CD4-positive, alpha-beta T cell treated with Interleukin-4 for 4 hours (primary cell): ENCODE results near the gene PKD1L1.

ENCODE experiments used
- DNase-seq: peaks from one replicate; pipeline ENCODE4 v3.0.0-alpha.2; 2020

The PKD1L1 gene

GRCh38 chr7:47786557-47787248 is 161.6 kb downstream of the PKD1L1 start:
- DNase-seq = no peak

- DNase-seq = no peak
These were observed 162.2 kb downstream of the PKD1L1 start for GRCh38 chr7:47785923-47786556.

- DNase-seq = no peak
These were observed 164.6 kb downstream of the PKD1L1 start for GRCh38 chr7:47783456-47784223.

GRCh38 chr7:47782792-47783191 is 165.5 kb downstream of the PKD1L1 start:
- no peak for DNase-seq

GRCh38 chr7:47782022-47782421 is 166.2 kb downstream of the PKD1L1 start:
- no peak for DNase-seq

GRCh38 chr7:47780555-47780954 is 167.7 kb downstream of the PKD1L1 start:
- no peak for DNase-seq

- DNase-seq = no peak
These were observed 168.9 kb downstream of the PKD1L1 start for GRCh38 chr7:47779341-47779771.

- no peak for DNase-seq
These were observed 170.1 kb downstream of the PKD1L1 start for GRCh38 chr7:47778153-47778661.

- no peak for DNase-seq
These were observed 170.6 kb downstream of the PKD1L1 start for GRCh38 chr7:47777531-47778152.

GRCh38 chr7:47776335-47776734 is 171.9 kb downstream of the PKD1L1 start:
- no peak for DNase-seq

- DNase-seq = no peak
These were observed 173.0 kb downstream of the PKD1L1 start for GRCh38 chr7:47775238-47775637.

GRCh38 chr7:47772492-47772891 is 175.8 kb downstream of the PKD1L1 start:
- DNase-seq = no peak

- DNase-seq = no peak
These were observed 176.3 kb downstream of the PKD1L1 start for GRCh38 chr7:47771990-47772360.

- DNase-seq = no peak
These were observed 176.8 kb downstream of the PKD1L1 start for GRCh38 chr7:47771336-47771989.

- DNase-seq = no peak
These were observed 182.1 kb downstream of the PKD1L1 start for GRCh38 chr7:47766126-47766525.

GRCh38 chr7:47765373-47765979 is 182.8 kb downstream of the PKD1L1 start:
- DNase-seq = no peak

- no peak for DNase-seq
These were observed 183.5 kb downstream of the PKD1L1 start for GRCh38 chr7:47764746-47765145.

- DNase-seq = no peak
These were observed 184.9 kb downstream of the PKD1L1 start for GRCh38 chr7:47763063-47763974.

- no peak for DNase-seq
These were observed 185.6 kb downstream of the PKD1L1 start for GRCh38 chr7:47762746-47763062.

GRCh38 chr7:47762207-47762606 is 186.1 kb downstream of the PKD1L1 start:
- no peak for DNase-seq

- DNase-seq = no peak
These were observed 189.1 kb downstream of the PKD1L1 start for GRCh38 chr7:47759056-47759706.
